Liver (tissue), 2 donors: ENCODE results near the gene LRIG1.

Experiments
- CTCF ChIP-seq: fragments of 150-350 bp; IDR thresholded peaks from 2 replicates; pipeline ENCODE4 v1.5.1; 2017; ENCODE audit warnings: improper control_type of control experiment, low read depth, low read length; ENCODE audit not compliant: missing input control
- YY1 ChIP-seq: IDR thresholded peaks from 2 replicates; pipeline ENCODE4 v1.6.1; 2016; ENCODE audit warnings: antibody characterized with exemption, mild to moderate bottlenecking
- donor health status: healthy.

DNA sequence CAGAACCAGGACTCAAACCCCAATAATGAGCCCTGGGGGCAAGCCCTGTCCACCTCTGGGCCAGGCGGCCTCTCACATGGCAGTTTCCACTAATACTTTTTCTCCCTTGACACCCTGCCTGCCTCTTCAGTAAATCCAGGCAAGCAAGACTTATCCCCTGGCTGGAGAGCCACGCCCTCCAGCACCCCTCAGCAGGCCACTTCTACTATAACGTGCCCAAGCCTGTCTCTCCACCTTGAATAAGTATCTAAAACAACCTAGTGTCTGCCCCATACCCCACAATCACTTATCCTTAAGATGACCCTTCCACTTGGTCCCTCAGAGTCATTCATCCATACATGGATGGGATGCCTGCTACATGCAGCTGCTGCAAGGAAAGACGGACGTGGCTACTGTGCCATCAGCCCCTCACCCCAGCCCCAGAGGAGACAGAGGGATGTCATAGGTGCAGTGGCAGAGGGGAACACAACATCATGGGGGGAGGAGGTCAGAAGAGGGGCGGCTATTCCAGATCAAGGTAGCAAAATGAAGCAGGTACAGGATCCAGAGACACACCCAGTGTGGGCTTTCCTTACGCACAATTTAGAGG, 63.4 kb downstream of the LRIG1 start:
- TF ChIP-seq CTCF: no peak
- no peak for TF ChIP-seq YY1
